Measurements from ENCODE around the gene RBM10. TPM values are rescaled to one million over a fixed set of nuclear protein-coding genes. Genes with fewer than 3 reads are reported as not detected.

The RBM10 gene
- total and polyA plus RNA-seq, 9 of the 15 experiments (the other 6 are each of a cell fraction or from before 2014, with no cell fraction given), result 1.1 to 61.7 (median 31.5) TPM

- TF ChIP-seq, protein P1, sequence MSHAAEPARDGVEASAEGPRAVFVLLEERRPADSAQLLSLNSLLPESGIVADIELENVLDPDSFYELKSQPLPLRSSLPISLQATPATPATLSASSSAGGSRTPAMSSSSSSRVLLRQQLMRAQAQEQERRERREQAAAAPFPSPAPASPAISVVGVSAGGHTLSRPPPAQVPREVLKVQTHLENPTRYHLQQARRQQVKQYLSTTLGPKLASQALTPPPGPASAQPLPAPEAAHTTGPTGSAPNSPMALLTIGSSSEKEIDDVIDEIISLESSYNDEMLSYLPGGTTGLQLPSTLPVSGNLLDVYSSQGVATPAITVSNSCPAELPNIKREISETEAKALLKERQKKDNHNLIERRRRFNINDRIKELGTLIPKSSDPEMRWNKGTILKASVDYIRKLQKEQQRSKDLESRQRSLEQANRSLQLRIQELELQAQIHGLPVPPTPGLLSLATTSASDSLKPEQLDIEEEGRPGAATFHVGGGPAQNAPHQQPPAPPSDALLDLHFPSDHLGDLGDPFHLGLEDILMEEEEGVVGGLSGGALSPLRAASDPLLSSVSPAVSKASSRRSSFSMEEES (CRISPR knock-in tag; IDR thresholded peaks at IDR 0.05), result no peak
- no peak for TF ChIP-seq ZNF217 (CRISPR knock-in tag; IDR thresholded peaks at IDR 0.05)
- TF ChIP-seq SETDB1 (IDR thresholded peaks at IDR 0.05; ENCODE audit: low read length), result no peak
- TF ChIP-seq CEBPB (tag; IDR thresholded peaks at IDR 0.05), result no peak
- TF ChIP-seq, protein P2, sequence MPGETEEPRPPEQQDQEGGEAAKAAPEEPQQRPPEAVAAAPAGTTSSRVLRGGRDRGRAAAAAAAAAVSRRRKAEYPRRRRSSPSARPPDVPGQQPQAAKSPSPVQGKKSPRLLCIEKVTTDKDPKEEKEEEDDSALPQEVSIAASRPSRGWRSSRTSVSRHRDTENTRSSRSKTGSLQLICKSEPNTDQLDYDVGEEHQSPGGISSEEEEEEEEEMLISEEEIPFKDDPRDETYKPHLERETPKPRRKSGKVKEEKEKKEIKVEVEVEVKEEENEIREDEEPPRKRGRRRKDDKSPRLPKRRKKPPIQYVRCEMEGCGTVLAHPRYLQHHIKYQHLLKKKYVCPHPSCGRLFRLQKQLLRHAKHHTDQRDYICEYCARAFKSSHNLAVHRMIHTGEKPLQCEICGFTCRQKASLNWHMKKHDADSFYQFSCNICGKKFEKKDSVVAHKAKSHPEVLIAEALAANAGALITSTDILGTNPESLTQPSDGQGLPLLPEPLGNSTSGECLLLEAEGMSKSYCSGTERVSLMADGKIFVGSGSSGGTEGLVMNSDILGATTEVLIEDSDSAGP (CRISPR knock-in tag; IDR thresholded peaks at IDR 0.05), result no peak
- TF ChIP-seq ZBTB2 (IDR thresholded peaks at IDR 0.05), result no peak
- peak; percentile 74 for TF ChIP-seq HMBOX1 (IDR thresholded peaks at IDR 0.05)
- TF ChIP-seq SP1 (CRISPR knock-in tag; IDR thresholded peaks at IDR 0.05), result peak; percentile 73
- TF ChIP-seq ZKSCAN8 (CRISPR knock-in tag; IDR thresholded peaks at IDR 0.05), result no peak
- TF ChIP-seq NELFE (IDR thresholded peaks at IDR 0.05; ENCODE audit: insufficient read depth, insufficient read length), result no peak
- TF ChIP-seq TBP (optimal IDR thresholded peaks at IDR 0.05; ENCODE audit: low read depth, low read length), result peak; percentile 86
- TF ChIP-seq MCM5 (IDR thresholded peaks at IDR 0.05; ENCODE audit: low read depth), result no peak
- TF ChIP-seq ZNF174 (CRISPR knock-in tag; IDR thresholded peaks at IDR 0.05), result no peak
- no peak for TF ChIP-seq PYGO2 (tag; IDR thresholded peaks at IDR 0.05)
- no peak for TF ChIP-seq CREBBP (IDR thresholded peaks at IDR 0.05; ENCODE audit: low read depth, low read length)
- no peak for TF ChIP-seq TAF15 (IDR thresholded peaks at IDR 0.05; ENCODE audit: low read depth, low read length)
- no peak for TF ChIP-seq ATF1 (CRISPR knock-in tag; IDR thresholded peaks at IDR 0.05)
- peak; percentile 38; the same call in 1 of the 2 replicates for TF ChIP-seq ATF1 (tag; IDR thresholded peaks at IDR 0.05)
- no peak for TF ChIP-seq ZNF717 (CRISPR knock-in tag; IDR thresholded peaks at IDR 0.05)
- no peak for TF ChIP-seq ARHGAP35 (IDR thresholded peaks at IDR 0.05; ENCODE audit: partially characterized antibody)
- peak; percentile 66 to 70; a peak in 3 of 4 replicates for TF ChIP-seq MNT (conservative IDR thresholded peaks at IDR 0.05)
- TF ChIP-seq GABPA (tag; conservative IDR thresholded peaks at IDR 0.05; ENCODE audit: low read depth), result 0 out of 2 replicates have a peak, but pooled peaks have one; percentile 26
- no peak for TF ChIP-seq NUFIP1 (IDR thresholded peaks at IDR 0.05; ENCODE audit: partially characterized antibody)
Measured at GRCh38 chrX:47193475-47194193, 48.6 kb downstream of the RBM10 start, which contains the start of gene UBA1 (continued).
